NOMO-1 (cell line): ENCODE data around the gene POLR3GL.

Source experiments
- DNase-seq, 2 experiments: peaks; one replicate each; lab custom pipeline; 2025; ENCODE audit not compliant: unreplicated experiment in 2 of 2; lab: John Stamatoyannopoulos, UW

The POLR3GL gene

GRCh38 chr1:145990249-145990855 lies 25.9 kb downstream of the POLR3GL start:
- DNase-seq: no peak

GRCh38 chr1:145991735-145992412 lies 27.4 kb downstream of the POLR3GL start:
- no peak for DNase-seq

GRCh38 chr1:145992502-145992936 lies 28.0 kb downstream of the POLR3GL start:
- DNase-seq: no peak

- DNase-seq: no peak
These were observed 28.6 kb downstream of the POLR3GL start for GRCh38 chr1:145992958-145993617.

GRCh38 chr1:145993618-145994390 lies 29.3 kb downstream of the POLR3GL start:
- no peak for DNase-seq

GRCh38 chr1:145994391-145995120 lies 30.1 kb downstream of the POLR3GL start:
- peak; percentile 27 to 55 for DNase-seq

- DNase-seq: peak in 1 of 2 experiments; percentile 21
These were observed 30.8 kb downstream of the POLR3GL start for GRCh38 chr1:145995148-145995881.

GRCh38 chr1:145995964-145996432 lies 31.5 kb downstream of the POLR3GL start:
- DNase-seq: no peak

- peak; percentile 94 to 95 for DNase-seq
These were observed 32.0 kb downstream of the POLR3GL start, which contains the start of gene TXNIP for GRCh38 chr1:145996433-145997015. Gene TXNIP, minus strand, starts transcription at chr1:145996579. Its CDS starts 313 bp downstream, at chr1:145996266.

- DNase-seq: peak; percentile 21 to 61
These were observed 32.7 kb downstream of the POLR3GL start for GRCh38 chr1:145997016-145997717.

- no peak for DNase-seq
These were observed 33.2 kb downstream of the POLR3GL start for GRCh38 chr1:145997718-145998023.

GRCh38 chr1:145999321-146000024 lies 35.0 kb downstream of the POLR3GL start:
- no peak for DNase-seq

- no peak for DNase-seq
These were observed 37.2 kb downstream of the POLR3GL start for GRCh38 chr1:146001709-146002108.

- no peak for DNase-seq
These were observed 43.1 kb downstream of the POLR3GL start for GRCh38 chr1:146007489-146008133.

- no peak for DNase-seq
These were observed 45.7 kb downstream of the POLR3GL start for GRCh38 chr1:146010126-146010738.

- DNase-seq: peak; percentile 38 to 79
These were observed 48.4 kb downstream of the POLR3GL start for GRCh38 chr1:146012703-146013558.
